Measurements from ENCODE around the gene ADGRE2. TPM values are rescaled to one million over a fixed set of nuclear protein-coding genes. Genes with fewer than 3 reads are reported as not detected.
"Not testable (repeated sequence)": the region's sequence is repeated elsewhere in the genome, so short reads cannot be mapped to it uniquely, and the experiment has no call there.

Gene ADGRE2
- total RNA-seq, 1 donor from 2014 or later, result 3.6 TPM

DNA sequence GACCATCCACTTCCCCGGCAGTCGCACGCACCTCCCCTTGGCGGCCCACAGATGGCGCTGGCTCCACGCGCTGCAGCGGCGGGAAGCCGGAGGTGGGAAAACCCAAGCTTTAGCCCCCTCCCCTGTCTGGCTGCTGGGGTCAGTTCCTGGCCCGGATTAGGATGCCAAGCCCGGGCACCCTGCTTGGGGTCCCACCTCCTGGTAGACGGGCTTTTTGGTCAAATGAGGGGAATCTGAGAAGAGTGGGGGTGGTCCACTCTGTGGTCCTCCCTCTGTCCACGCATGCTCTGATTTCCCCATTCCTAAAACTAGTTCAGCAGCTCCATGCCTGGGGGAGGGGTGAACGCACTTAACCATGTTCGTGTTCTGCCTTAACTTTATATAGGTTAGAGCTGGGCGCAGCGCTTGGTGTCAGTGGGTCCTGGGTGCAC, 8.1 kb upstream of the ADGRE2 start:
- Mint-ChIP-seq H3K27me3 (ENCODE audit: low read depth) (peaks cover 4% of the 10 kb centered on the region), H3K4me1 (ENCODE audit: low read depth) (peaks cover 18% of the 10 kb centered on the region), H3K36me3 (ENCODE audit: low read depth) (no peaks in the 10 kb centered on the region), H3K27ac (no peak overlapping the region), H3K9me3 (no peaks in the 10 kb centered on the region), H3K4me3 (ENCODE audit: low read depth) (no peak overlapping the region)
- no peak for DNase-seq (ENCODE audit: low spot score)
- intact Hi-C loops (cut with micrococcal nuclease), result loop anchor here (10.0 kb wide), 1 partner anchor 98 kb away; the partner anchor contains the start of gene OR7A17

DNA sequence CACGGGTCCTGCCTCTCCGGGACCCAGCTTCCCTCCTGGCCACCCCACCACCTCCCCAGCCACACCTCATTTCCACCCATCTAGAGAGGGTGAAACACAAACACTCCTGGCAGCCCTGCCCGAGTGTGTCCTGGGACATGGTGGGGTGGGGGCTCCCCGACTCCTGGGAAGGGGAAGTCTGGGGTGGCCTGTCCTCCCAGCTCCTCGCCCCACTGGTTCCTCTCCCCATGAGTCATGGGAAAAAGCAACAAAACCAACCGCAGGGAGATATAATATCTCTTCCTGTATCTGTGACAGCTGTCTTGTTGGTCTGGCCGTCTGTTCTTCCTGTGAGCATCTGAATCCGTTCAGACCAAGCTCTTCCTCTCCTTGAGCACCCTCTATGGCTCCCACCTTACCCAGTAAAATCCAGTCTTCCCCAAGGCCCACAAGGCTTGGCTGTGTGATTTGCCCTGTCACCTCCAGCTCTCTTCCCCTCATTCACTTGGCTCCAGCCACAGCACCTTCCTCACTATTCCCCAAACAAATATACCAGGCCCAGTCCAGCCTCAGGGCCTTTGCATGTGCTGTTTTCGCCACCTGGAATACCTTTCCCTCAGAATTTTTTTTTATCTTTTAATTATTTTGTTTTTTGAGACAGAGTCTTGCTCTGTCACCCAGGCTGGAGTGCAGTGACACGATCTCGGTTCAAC, 6.9 kb upstream of the ADGRE2 start:
- peaks cover 18% of the 10 kb centered on the region for H3K4me1 Mint-ChIP-seq (ENCODE audit: low read depth)
- H3K27me3 Mint-ChIP-seq (ENCODE audit: low read depth); H3K36me3 Mint-ChIP-seq (ENCODE audit: low read depth); H3K4me3 Mint-ChIP-seq (ENCODE audit: low read depth); H3K9me3 Mint-ChIP-seq: not testable (repeated sequence)
- H3K27ac Mint-ChIP-seq, result peak overlapping the region; percentile 29
- DNase-seq (ENCODE audit: low spot score), result peak; percentile 13
- intact Hi-C loops (cut with micrococcal nuclease), result loop anchor here (10.0 kb wide), 1 partner anchor 100 kb away; the partner anchor contains the start of gene OR7A17

DNA sequence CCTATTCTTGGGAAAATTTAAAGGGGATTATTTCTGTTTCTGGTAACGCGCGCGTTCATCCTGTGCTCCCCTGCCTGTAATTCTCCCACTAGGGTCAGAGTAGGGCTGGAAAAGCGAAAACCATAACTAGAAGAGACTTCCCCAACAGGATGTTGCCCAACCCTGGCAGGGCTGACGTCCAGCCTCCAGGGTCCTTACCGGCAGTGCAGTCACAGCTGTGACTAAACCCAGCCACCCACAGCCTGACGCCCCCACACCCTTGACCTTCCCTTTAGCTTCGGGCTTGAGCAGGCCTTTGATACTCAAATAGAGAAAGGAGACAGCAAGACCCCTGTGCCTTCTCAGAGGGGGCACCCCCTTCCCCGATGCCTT, 6.4 kb upstream of the ADGRE2 start:
- not testable (repeated sequence) for H3K4me3 Mint-ChIP-seq (ENCODE audit: low read depth); H3K36me3 Mint-ChIP-seq (ENCODE audit: low read depth); DNase-seq (ENCODE audit: low spot score); H3K9me3 Mint-ChIP-seq; H3K27me3 Mint-ChIP-seq (ENCODE audit: low read depth)
- peaks cover 18% of the 10 kb centered on the region for H3K4me1 Mint-ChIP-seq (ENCODE audit: low read depth)
- H3K27ac Mint-ChIP-seq, result peak overlapping the region; percentile 72
- intact Hi-C loops (cut with micrococcal nuclease), result loop anchor here (10.0 kb wide), 1 partner anchor 100 kb away; the partner anchor contains the start of gene OR7A17

DNA sequence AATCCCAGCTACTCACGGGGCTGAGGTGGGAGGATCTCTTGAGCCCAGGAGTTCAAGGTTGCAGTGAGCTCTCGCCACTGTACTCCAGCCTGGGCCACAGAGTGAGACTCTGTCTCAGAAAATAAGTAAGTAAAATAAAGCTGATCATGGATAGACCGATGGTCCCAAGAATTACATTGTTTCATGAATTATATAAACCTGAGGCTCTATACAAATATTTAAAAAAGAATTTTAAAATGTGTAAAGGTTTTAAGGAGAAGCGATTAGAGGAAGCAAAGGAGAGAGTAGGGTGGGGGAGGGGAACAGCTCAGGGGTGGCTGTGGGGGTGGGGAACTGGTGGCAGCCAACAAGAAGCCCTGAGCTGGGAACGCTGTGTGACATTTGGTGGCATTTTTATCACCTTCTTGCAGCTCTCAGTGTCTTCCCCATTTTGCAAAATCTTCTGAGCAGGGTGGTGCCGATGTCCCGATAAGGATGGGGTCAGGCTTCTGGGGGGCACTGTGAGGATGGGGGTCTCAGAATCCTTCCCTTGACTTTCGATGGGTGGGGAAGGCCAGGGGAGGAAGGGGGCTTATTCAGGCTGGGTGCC, 5.1 kb upstream of the ADGRE2 start:
- H3K4me3 Mint-ChIP-seq (ENCODE audit: low read depth); H3K36me3 Mint-ChIP-seq (ENCODE audit: low read depth); H3K27me3 Mint-ChIP-seq (ENCODE audit: low read depth); H3K9me3 Mint-ChIP-seq; H3K27ac Mint-ChIP-seq; DNase-seq (ENCODE audit: low spot score): not testable (repeated sequence)
- intact Hi-C loops (cut with micrococcal nuclease), result loop anchor here (10.0 kb wide), 1 partner anchor 101 kb away; the partner anchor contains the start of gene OR7A17
- peaks cover 18% of the 10 kb centered on the region for H3K4me1 Mint-ChIP-seq (ENCODE audit: low read depth)

DNA sequence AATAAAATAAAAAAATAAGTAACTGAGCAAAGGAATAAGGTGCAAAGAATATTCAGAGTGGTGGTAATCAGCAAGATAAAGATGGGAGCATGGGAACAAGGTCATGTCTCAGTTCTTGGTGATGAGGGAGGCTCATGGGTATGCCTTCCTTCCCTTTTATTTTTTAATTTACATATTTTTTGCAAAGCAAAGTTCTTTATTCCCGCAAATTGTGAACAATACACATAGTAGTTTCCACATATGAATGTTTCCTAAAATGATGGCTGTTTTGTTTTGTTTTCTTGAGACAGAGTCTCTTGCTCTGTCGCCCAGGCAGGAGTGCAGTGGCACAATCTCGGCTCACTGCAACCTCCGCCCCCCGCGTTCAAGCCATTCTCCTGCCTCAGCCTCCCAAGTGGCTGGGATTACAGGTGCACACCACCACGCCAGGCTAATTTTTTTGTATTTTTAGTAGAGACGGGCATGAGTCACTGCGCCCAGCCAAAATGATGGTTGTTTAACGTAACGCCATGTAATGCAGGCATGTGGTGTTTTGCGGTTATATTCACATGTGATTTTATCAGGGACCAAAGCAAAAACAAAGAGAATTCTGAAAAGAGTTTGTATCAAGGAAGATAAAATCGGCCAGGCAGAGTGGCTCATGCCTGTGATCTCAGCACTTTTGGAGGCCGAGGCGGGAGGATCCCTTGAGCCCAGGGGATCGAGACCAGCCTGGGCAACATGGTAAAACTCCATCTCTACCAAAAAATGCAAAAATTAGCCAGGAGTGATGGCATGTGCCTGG, 4.5 kb upstream of the ADGRE2 start:
- H3K4me3 Mint-ChIP-seq (ENCODE audit: low read depth), result no peak overlapping the region
- no peak overlapping the region for H3K27ac Mint-ChIP-seq
- intact Hi-C loops (cut with micrococcal nuclease), result loop anchor here (10.0 kb wide), 1 partner anchor 102 kb away; the partner anchor contains the start of gene OR7A17
- H3K4me1 Mint-ChIP-seq (ENCODE audit: low read depth), result peaks cover 18% of the 10 kb centered on the region
- no peaks in the 10 kb centered on the region for H3K9me3 Mint-ChIP-seq
- peaks cover 2% of the 10 kb centered on the region for H3K27me3 Mint-ChIP-seq (ENCODE audit: low read depth)
- DNase-seq (ENCODE audit: low spot score), result no peak
- no peaks in the 10 kb centered on the region for H3K36me3 Mint-ChIP-seq (ENCODE audit: low read depth)

DNA sequence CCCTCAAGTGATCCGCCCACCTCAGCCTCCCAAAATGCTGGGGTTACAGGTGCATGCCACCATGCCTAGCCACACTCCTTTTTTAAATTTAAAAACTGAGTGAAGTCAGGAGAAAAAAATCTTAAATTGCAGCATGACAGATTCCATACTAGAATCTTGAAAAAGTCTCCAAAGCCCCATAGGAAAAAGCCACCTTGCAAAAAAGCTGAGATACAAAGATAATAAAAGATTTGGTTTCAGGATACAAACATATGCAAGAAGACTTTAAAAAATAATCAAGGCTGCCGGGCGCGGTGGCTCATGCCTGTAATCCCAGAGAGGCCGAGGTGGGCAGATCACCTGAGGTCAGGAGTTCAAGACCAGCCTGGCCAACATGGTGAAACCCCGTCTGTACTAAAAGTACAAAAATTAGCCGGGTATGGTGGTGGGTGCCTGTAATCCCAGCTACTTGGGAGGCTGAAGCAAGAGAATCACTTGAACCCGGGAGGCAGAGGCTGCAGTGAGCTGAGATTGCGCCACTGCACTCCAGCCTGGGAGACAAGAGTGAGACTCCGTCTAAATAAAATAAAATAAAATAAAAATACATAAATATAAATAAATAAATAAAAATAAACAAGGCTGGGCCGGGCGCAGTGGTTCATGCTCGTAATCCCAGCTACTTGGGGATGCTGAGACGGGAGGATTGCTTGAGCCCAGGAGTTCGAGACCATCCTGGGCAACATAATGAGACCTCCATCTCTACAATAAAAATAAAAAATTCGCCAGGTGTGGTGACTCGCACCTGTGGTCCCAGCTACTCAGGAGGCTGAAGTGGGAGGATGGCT, 3.6 kb upstream of the ADGRE2 start:
- not testable (repeated sequence) for DNase-seq (ENCODE audit: low spot score); H3K36me3 Mint-ChIP-seq (ENCODE audit: low read depth); H3K9me3 Mint-ChIP-seq; H3K27me3 Mint-ChIP-seq (ENCODE audit: low read depth); H3K27ac Mint-ChIP-seq; H3K4me3 Mint-ChIP-seq (ENCODE audit: low read depth)
- intact Hi-C loops (cut with micrococcal nuclease), result loop anchor here (10.0 kb wide), 1 partner anchor 103 kb away; the partner anchor contains the start of gene OR7A17
- H3K4me1 Mint-ChIP-seq (ENCODE audit: low read depth), result peaks cover 19% of the 10 kb centered on the region

DNA sequence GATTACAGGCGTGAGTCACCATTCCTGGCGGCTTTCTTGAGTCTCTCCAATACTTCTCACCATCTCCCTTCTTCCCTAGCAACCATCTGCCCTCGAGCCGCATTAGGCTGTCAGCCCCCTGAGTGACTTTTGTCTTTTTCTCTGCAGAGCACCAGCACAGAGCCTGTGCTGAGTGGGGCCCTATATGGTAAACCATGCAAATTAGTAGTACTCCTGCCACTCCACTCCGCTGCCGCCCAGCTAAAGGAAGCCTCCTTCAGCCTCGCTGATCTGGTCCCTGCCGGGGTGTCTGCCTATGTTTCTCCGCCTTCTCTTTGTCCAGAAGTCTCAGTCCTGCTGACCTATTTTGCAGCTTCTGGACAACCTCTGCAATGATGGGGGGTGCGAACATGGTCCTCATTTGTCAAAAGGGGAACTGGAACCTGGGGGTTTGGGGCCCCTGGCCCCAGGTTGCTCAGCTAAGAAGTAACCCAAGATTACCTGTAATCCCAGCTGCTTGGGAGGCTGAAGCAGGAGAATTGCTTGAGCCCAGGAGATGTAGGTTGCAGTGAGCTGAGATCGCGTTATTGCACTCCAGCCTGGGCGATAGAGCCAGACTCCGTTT, 2.4 kb upstream of the ADGRE2 start:
- H3K4me3 Mint-ChIP-seq (ENCODE audit: low read depth); H3K9me3 Mint-ChIP-seq; H3K27ac Mint-ChIP-seq; DNase-seq (ENCODE audit: low spot score); H3K36me3 Mint-ChIP-seq (ENCODE audit: low read depth): not testable (repeated sequence)
- Mint-ChIP-seq H3K4me1 (ENCODE audit: low read depth) (peaks cover 22% of the 10 kb centered on the region), H3K27me3 (ENCODE audit: low read depth) (peaks cover 15% of the 10 kb centered on the region)
- intact Hi-C loops (cut with micrococcal nuclease), result loop anchor here (10.0 kb wide), 1 partner anchor 104 kb away; the partner anchor contains the start of gene OR7A17

DNA sequence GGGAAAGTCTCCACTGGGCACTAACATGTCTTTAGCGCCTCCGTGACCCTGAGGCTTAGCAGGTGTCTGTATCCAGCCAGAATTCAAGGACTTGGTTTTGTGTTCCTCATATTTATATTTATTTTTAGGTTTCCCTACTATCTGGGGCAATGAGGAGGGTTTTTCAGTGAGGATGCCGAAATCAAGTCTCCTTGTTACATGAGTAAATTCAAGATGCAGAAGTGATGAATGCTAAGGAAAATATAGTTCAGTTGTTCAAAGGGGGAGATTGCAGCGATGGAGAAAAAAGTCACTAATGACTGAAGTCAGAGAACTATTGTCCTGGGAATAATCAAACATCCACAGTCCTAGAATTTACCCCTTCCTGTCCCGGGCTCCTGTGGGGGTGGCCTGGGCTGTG, 791 bp upstream of the ADGRE2 start:
- H3K27ac Mint-ChIP-seq, result no peak overlapping the region
- intact Hi-C loops (cut with micrococcal nuclease), result no loop called here
- no peak overlapping the region for H3K4me3 Mint-ChIP-seq (ENCODE audit: low read depth)
- DNase-seq (ENCODE audit: low spot score), result no peak
- no peaks in the 10 kb centered on the region for H3K36me3 Mint-ChIP-seq (ENCODE audit: low read depth)
- H3K4me1 Mint-ChIP-seq (ENCODE audit: low read depth), result peaks cover 12% of the 10 kb centered on the region
- peaks cover 17% of the 10 kb centered on the region for H3K27me3 Mint-ChIP-seq (ENCODE audit: low read depth)
- no peaks in the 10 kb centered on the region for H3K9me3 Mint-ChIP-seq

DNA sequence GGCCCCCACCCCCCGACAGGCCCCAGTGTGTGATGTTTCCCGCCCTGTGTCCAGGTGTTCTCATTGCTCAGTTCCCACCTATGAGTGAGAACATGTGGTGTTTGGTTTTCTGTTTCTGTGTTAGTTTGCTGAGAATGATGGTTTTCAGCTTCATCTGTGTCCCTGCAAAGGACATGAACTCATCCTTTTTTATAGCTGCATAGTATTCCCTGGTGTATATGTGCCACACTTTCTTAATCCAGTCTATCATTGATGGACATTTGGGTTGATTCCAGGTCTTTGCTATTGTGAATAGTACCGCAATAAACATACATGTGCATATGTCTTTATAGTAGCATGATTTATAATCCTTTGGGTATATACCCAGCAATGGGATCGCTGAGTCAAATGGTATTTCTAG, 715 bp downstream of the ADGRE2 start:
- Mint-ChIP-seq H3K4me1 (ENCODE audit: low read depth) (peaks cover 11% of the 10 kb centered on the region), H3K27me3 (ENCODE audit: low read depth) (peaks cover 17% of the 10 kb centered on the region)
- H3K9me3 Mint-ChIP-seq; intact Hi-C loops (cut with micrococcal nuclease); DNase-seq (ENCODE audit: low spot score); H3K27ac Mint-ChIP-seq; H3K36me3 Mint-ChIP-seq (ENCODE audit: low read depth); H3K4me3 Mint-ChIP-seq (ENCODE audit: low read depth): not testable (repeated sequence)

DNA sequence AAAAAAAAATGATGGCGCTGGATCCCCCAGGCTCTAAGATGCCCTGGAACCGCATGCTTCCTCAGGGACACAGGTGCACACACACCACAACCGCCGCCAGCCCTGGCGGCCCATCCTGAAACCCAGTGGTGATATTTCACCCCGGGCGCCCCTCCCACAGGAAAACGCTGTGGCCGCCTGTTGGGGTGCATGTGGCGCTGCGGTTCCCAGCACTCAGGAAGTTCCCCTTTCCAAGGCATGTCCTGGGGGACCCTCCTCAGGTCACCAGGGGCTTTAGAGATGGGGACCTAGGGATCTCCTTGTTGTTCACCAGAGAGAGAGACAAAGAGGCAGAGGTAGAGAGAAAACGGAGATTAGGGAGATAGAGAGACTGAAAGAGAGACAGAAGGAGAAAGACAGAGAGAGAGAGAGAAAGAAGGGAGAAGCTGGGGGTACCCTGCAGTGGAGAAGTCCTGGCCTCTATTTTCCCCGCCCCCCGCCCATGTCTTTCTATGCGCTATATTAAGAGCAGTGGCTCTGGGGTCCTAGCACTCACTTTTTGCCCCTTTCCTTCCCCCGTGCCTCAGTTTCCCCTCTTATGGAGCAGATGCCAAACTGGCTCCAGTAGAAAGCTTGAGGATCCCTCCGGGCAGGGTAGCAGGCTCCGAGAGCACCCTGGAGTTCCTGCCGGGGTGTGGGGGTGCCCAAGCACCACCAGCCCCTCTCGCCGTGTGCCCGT, 2.3 kb downstream of the ADGRE2 start:
- Mint-ChIP-seq H3K36me3 (ENCODE audit: low read depth) (no peaks in the 10 kb centered on the region), H3K9me3 (no peaks in the 10 kb centered on the region), H3K27ac (peak overlapping the region; percentile 21), H3K4me1 (ENCODE audit: low read depth) (peaks cover 11% of the 10 kb centered on the region), H3K4me3 (ENCODE audit: low read depth) (peak overlapping the region; percentile 75), H3K27me3 (ENCODE audit: low read depth) (peaks cover 17% of the 10 kb centered on the region)
- intact Hi-C loops (cut with micrococcal nuclease), result no loop called here
- DNase-seq (ENCODE audit: low spot score), result no peak

DNA sequence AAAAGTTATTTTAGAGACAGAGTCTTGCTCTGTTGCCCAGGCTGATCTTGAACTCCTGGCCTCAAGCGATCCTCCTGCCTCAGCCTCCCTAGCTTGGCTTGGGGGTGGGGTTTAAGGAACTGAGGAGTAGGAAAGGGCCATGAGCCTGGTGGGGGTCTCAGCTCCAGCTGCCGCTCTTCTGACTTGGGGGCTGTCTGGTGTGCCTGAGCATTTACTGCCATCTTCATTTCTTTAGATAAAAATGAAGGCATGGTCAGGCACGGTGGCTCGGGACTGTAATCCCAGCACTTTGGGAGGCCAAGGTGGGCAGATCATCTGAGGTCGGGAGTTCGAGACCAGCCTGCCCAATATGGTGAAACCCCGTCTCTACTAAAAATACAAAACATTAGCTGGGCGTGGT, 3.0 kb downstream of the ADGRE2 start:
- H3K9me3 Mint-ChIP-seq; intact Hi-C loops (cut with micrococcal nuclease); H3K27ac Mint-ChIP-seq; DNase-seq (ENCODE audit: low spot score); H3K4me3 Mint-ChIP-seq (ENCODE audit: low read depth); H3K36me3 Mint-ChIP-seq (ENCODE audit: low read depth): not testable (repeated sequence)
- Mint-ChIP-seq H3K4me1 (ENCODE audit: low read depth) (peaks cover 11% of the 10 kb centered on the region), H3K27me3 (ENCODE audit: low read depth) (peaks cover 17% of the 10 kb centered on the region)
